ENCODE results near the gene ITPRIP.
A peak's percentile ranks its signal among the peaks of the same experiment; 100 is the strongest.

ITPRIP gene

DNA sequence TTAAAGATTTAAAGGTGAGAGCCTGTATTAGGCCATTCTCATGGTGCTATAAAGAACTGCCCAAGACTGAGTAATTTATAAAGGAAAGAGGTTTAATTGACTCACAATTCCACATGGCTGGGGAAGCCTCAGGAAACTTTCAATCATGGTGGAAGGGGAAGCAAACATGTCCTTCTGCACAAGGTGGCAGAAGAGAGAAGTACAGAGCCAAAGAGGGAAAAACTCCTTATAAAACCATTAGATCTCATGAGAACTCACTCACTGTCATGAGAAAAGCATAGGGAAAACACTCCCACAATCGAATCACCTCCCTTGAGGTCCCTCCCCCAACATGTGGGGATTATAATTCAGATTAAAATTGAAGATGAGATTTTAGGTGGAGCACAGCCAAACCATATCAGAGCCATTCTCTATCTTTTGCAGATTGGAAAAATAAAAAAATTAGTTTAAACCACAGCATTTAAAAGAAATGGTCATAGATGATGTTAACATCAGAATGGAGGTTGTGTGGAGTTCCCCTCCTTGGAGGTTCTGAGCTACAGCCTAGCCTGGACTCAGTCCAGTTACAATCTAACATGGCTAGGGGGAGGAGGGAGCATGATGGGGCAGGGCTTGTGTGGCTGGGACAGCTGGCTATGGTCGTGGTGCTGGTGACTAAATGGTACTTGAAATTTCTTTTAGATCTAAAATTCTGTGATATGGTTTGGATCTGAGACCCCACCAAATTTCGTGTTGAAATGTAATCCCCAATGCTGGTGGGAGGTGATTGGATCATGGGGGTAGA is 36.2 kb downstream of the ITPRIP start:
- no peak for ATAC-seq (ENCODE audit: low read depth)
- peaks cover 28% of the 10 kb centered on the region for H3K4me1 ChIP-seq (ENCODE audit: insufficient read depth, poor library complexity, severe bottlenecking)
- no peaks in the 10 kb centered on the region for H3K36me3 ChIP-seq (ENCODE audit: low read depth)
- no peak for DNase-seq (ENCODE audit: low spot score)
- peak overlapping the region; percentile 96 for H3K27ac ChIP-seq (ENCODE audit: poor library complexity, severe bottlenecking)
- no peaks in the 10 kb centered on the region for H3K27me3 ChIP-seq (ENCODE audit: insufficient read depth, poor library complexity, severe bottlenecking)
- H3K9me3 ChIP-seq (ENCODE audit: severe bottlenecking) = no peaks in the 10 kb centered on the region
- TF ChIP-seq, protein P1, sequence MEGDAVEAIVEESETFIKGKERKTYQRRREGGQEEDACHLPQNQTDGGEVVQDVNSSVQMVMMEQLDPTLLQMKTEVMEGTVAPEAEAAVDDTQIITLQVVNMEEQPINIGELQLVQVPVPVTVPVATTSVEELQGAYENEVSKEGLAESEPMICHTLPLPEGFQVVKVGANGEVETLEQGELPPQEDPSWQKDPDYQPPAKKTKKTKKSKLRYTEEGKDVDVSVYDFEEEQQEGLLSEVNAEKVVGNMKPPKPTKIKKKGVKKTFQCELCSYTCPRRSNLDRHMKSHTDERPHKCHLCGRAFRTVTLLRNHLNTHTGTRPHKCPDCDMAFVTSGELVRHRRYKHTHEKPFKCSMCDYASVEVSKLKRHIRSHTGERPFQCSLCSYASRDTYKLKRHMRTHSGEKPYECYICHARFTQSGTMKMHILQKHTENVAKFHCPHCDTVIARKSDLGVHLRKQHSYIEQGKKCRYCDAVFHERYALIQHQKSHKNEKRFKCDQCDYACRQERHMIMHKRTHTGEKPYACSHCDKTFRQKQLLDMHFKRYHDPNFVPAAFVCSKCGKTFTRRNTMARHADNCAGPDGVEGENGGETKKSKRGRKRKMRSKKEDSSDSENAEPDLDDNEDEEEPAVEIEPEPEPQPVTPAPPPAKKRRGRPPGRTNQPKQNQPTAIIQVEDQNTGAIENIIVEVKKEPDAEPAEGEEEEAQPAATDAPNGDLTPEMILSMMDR (IDR thresholded peaks at IDR 0.05; ENCODE audit: poor library complexity, severe bottlenecking) = no peak
- no peak overlapping the region for H3K4me3 ChIP-seq (ENCODE audit: severe bottlenecking)

DNA sequence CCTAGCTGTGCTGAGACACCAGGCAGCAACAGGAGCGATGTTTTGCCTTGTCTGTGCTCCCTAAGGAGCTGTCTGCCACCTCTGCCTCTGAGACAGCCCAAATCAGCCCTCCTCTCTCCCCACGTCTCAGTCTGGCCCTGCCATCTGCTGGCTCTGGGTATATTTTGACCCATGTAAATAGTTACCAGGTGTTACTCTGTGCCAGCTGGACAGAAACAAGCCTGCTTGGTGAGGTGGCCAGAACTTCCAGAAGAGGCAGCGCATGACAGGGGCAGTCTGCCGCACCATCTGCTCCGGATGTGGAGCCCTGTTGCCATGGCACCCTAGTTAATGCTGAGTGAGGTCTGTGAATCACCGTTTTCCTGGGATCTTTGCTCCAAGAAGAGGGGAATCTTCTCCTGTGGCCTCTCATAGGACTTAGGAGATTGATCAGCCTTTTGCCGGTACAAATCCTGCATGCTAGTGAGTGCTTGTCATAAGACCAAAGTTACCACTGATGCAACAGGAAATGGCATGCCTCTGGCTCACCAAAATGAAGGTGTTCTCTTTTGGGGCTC is 37.5 kb downstream of the ITPRIP start:
- TF ChIP-seq, protein P1 (IDR thresholded peaks at IDR 0.05; ENCODE audit: poor library complexity, severe bottlenecking) = peak; percentile 57
- H3K36me3 ChIP-seq (ENCODE audit: low read depth) = no peaks in the 10 kb centered on the region
- H3K27me3 ChIP-seq (ENCODE audit: insufficient read depth, poor library complexity, severe bottlenecking) = no peaks in the 10 kb centered on the region
- peak overlapping the region; percentile 96 for H3K27ac ChIP-seq (ENCODE audit: poor library complexity, severe bottlenecking)
- H3K4me1 ChIP-seq (ENCODE audit: insufficient read depth, poor library complexity, severe bottlenecking) = peaks cover 24% of the 10 kb centered on the region
- H3K4me3 ChIP-seq (ENCODE audit: severe bottlenecking) = no peak overlapping the region
- DNase-seq (ENCODE audit: low spot score) = peak; percentile 94
- ATAC-seq (ENCODE audit: low read depth) = peak; percentile 85
- no peaks in the 10 kb centered on the region for H3K9me3 ChIP-seq (ENCODE audit: severe bottlenecking)

DNA sequence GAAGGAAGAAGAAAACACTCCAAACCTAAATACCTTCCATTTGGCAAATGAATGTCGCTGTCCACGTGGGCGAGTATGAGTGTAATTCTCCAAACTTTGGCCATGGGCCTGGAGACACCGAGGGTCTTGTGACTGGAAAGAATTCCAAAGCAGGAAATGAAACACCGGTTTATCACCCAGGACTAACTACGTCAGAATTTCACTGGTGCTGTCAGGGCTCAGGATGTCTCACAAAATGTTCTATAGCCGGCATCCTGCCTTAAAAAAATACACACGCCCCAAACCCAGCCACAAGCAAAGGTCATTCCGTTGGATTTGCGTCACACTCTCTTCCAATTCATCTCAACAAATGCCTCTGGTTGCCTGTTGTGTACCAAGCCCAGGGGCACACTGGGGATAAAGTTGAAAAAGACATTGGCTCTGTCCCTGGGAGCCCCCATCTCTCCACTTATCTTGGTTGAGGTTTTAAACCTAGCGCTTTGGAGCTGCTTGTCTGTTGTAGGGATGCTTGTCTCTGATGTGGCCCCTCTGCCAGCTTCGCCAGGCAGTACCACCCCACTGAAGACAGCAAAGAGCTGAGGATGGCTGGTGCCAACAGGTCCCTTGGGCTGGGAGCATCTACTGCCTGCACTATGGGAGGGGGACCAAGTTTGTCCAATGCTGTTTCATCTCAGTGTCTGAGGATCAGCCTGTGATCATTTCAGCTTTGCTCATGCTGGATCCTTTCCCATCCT is 38.1 kb downstream of the ITPRIP start:
- no peak for DNase-seq (ENCODE audit: low spot score)
- Histone ChIP-seq H3K4me1 (ENCODE audit: insufficient read depth, poor library complexity, severe bottlenecking) (peaks cover 23% of the 10 kb centered on the region), H3K27ac (ENCODE audit: poor library complexity, severe bottlenecking) (peak overlapping the region; percentile 96), H3K4me3 (ENCODE audit: severe bottlenecking) (no peak overlapping the region), H3K27me3 (ENCODE audit: insufficient read depth, poor library complexity, severe bottlenecking) (no peaks in the 10 kb centered on the region), H3K36me3 (ENCODE audit: low read depth) (no peaks in the 10 kb centered on the region), H3K9me3 (ENCODE audit: severe bottlenecking) (no peaks in the 10 kb centered on the region)
- peak; percentile 27; the same call in 2 of the 3 replicates for ATAC-seq (ENCODE audit: low read depth)
- TF ChIP-seq, protein P1 (IDR thresholded peaks at IDR 0.05; ENCODE audit: poor library complexity, severe bottlenecking) = no peak

DNA sequence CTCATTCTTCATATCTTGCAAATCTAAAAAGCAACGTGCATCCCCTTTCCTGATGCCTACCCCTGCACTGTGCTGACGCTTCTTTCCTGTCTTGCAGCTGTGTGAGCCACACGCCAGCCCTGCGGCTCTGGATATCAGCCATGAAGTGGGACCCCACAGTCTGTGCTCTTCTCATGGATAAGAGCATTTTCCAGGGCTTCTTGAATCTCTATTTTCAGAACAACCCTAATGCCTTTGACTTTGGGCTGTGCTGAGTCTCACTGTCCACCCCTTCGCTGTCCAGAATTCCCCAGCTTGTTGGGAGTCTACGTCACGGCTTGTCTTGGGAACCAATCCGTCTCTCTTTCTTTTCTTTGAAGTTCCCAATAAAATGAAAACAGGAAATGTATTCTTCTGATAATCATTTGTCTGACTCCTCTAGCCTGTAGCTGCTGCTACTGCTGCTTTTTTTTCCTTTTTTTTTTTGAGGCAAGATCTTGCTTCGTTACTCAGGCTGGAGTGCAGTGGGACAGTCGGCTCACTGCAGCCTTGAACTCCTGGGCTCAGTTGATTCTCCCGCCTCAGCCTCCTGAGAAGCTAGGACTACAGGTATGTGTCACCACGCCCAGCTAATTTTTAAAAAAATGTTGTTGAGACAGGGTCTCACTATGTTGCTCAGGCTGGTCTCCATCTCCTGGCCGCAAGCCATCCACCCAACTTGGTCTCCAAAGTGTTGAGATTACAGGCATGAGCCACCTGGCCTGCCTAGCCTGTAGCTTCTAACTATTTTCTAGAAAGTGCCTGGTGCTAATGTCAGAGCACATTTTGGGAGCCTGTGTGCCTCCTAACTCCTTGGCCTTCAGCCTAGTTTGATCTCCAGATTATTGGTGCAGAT is 39.0 kb downstream of the ITPRIP start:
- Histone ChIP-seq H3K4me3 (ENCODE audit: severe bottlenecking) (no peak overlapping the region), H3K27me3 (ENCODE audit: insufficient read depth, poor library complexity, severe bottlenecking) (no peaks in the 10 kb centered on the region), H3K36me3 (ENCODE audit: low read depth) (no peaks in the 10 kb centered on the region), H3K9me3 (ENCODE audit: severe bottlenecking) (no peaks in the 10 kb centered on the region), H3K4me1 (ENCODE audit: insufficient read depth, poor library complexity, severe bottlenecking) (peaks cover 23% of the 10 kb centered on the region), H3K27ac (ENCODE audit: poor library complexity, severe bottlenecking) (peak overlapping the region; percentile 96)
- no peak for ATAC-seq (ENCODE audit: low read depth)
- DNase-seq (ENCODE audit: low spot score) = no peak
- TF ChIP-seq, protein P1 (IDR thresholded peaks at IDR 0.05; ENCODE audit: poor library complexity, severe bottlenecking) = no peak

Measured in RWPE2 (cell line).